ENCODE data around the gene TTPAL.

The TTPAL gene

GRCh38 chr20:44542890-44543289, 67.2 kb downstream of the TTPAL start:
- DNase-seq, result no peak

GRCh38 chr20:44543358-44543757, 67.7 kb downstream of the TTPAL start:
- no peak for DNase-seq
